Activated T-cell treated with anti-CD3 and anti-CD28 coated beads, Interleukin-2, amount 50 U/mL, for 1 hour (primary cell): ENCODE measurements around the gene CDCA8.
"Not testable (repeated sequence)": the region's sequence is repeated elsewhere in the genome, so short reads cannot be mapped to it uniquely, and the experiment has no call there.

ENCODE experiments used
- DNase-seq: peaks from one replicate; pipeline ENCODE4 v3.0.0-alpha.2; 2020

Gene CDCA8

GRCh38 chr1:37738619-37739018 lies 46.3 kb downstream of the CDCA8 start:
- DNase-seq, result not testable (repeated sequence)

GRCh38 chr1:37739222-37739621 lies 46.9 kb downstream of the CDCA8 start:
- DNase-seq, result no peak

DNA sequence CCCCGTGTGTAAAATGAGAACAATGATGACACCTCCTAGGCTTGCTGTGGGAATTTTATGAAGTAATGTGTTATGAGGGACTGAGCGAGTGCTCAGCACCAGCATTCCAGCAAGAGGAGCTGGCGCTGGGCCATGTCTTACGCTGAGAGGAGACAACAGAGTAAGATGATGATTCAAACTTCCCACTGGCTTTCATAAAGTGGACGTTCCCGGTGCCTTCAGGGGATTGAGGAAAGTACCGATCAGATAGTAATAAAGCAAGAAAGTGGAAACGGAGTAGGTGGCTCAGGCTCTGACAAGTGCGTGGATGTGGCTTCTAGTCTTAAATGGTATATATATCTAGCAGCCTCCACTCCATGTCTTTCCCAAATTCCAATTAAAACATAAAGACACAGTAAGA lies 48.8 kb downstream of the CDCA8 start:
- DNase-seq, result no peak

DNA sequence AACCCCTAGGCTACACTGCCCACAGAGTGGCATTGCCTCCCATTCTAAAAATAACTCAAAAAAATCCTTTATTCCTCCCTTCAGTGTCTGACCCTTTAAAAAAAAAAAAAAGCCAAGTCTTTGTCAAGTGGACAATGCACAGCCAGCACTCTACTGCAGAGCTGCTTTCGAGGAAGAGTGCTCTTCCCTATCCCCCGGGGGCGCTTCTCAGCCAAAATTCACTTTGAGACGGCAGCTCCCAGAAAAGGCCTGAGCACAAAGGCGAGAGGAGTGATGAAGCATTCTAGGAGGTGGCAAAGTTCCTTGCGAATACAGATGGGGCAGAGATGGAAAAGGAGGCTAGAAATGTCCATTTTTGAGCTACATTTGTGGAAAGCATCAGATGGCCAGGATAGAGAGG lies 49.3 kb downstream of the CDCA8 start:
- no peak for DNase-seq

- no peak for DNase-seq
These were observed 54.5 kb downstream of the CDCA8 start for GRCh38 chr1:37746806-37747205.

DNA sequence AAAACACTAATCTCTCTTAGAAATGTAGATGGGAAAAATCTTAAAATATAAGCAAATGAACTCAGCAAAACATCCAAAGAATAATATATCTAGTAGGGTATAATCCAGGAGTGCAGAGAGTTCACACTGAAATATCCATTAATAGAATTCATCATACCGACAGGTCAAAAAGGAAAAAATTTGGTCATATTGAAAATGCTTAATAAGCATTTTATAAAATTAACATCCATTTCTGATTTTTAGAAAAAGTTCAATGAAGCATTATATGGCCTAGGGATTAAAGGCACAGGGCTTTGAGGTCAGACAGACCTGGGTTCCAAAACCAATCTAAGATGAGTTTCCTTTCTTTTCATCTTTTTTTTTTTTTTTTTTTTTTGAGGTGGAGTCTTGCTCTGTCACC lies 56.2 kb downstream of the CDCA8 start:
- no peak for DNase-seq

- DNase-seq, result no peak
These were observed 59.9 kb downstream of the CDCA8 start for GRCh38 chr1:37752213-37752582.

GRCh38 chr1:37752583-37753471 lies 60.5 kb downstream of the CDCA8 start:
- no peak for DNase-seq

GRCh38 chr1:37753473-37754321 lies 61.4 kb downstream of the CDCA8 start:
- DNase-seq, result no peak

- DNase-seq, result no peak
These were observed 63.0 kb downstream of the CDCA8 start for GRCh38 chr1:37755290-37755689.

DNA sequence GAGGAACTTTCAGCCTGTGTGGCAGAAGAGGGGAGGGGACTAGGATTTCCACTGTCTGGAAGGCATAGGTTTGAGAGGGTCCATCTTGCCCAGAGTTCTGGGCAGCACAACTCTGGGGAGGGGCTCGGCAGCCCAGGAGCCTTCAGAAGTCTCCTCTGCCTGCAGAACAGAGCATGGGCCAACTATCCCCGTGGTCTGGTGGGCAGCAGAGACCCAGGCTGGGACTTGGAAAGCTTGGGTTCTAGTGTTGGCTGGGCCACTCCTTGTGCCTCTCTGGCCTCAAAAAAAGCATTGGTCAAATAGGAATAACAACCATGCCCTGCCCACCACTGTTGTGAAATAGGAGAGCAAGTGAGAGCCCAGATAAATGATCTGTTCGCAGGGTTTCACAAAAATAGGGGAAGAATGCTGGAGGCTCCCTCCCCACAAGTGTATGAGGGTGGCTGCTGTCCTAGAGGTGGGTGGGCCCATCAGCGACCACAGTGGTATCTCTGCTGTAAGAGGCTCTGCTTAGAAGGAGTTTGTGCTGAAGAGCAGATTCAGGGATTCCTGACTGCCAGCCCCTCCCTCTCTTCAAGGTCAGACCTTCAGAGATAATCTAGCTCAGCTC lies 63.7 kb downstream of the CDCA8 start:
- no peak for DNase-seq
